Tibial nerve (tissue), 4 donors: Measurements from ENCODE around the gene NETO2. TPM values are rescaled to one million over a fixed set of nuclear protein-coding genes. Genes with fewer than 3 reads are reported as not detected.
"Not testable (repeated sequence)": the region's sequence is repeated elsewhere in the genome, so short reads cannot be mapped to it uniquely, and the experiment has no call there.

ENCODE experiments used
- DNase-seq, 2 donors: peaks; one replicate each; pipeline ENCODE4 v3.0.0-alpha.2; 2019; ENCODE audit warnings: low spot score in 2 of 2
- H3K27ac ChIP-seq, 4 donors: fragments of 200-600 bp; sonication (generic) in 3 of 4; one replicate each; pipeline ENCODE4 v1.5.1; 2017 to 2019; ENCODE audit warnings: mild to moderate bottlenecking in 1 of 4
- H3K27me3 ChIP-seq, 2 donors: fragments of 200-600 bp; sonication (generic) in 1 of 2; one replicate each; pipeline versions ENCODE4 v1.5.1 to v1.6.0; 2017 to 2019
- H3K36me3 ChIP-seq, 3 donors: fragments of 200-600 bp; sonication (generic); one replicate each; pipeline ENCODE4 v1.5.1; 2018 to 2019
- H3K4me1 ChIP-seq, 4 donors: fragments of 200-600 bp; sonication (generic) in 3 of 4; one replicate each; pipeline ENCODE4 v1.5.1; 2017 to 2019
- H3K4me3 ChIP-seq, 4 donors: fragments of 200-600 bp; sonication (generic) in 3 of 4; one replicate each; pipeline ENCODE4 v1.5.1; 2017 to 2019; ENCODE audit warnings: mild to moderate bottlenecking in 1 of 4, moderate library complexity in 1 of 4
- H3K9me3 ChIP-seq, 4 donors: fragments of 200-600 bp; sonication (generic) in 3 of 4; one replicate each; pipeline ENCODE4 v1.5.1; 2017 to 2019
- EP300 ChIP-seq, 2 donors: sonication (generic); formaldehyde crosslinking; IDR thresholded peaks; one replicate each; pipeline ENCODE4 v1.6.1; 2017; ENCODE audit warnings: antibody characterized with exemption in 2 of 2, mild to moderate bottlenecking in 1 of 2
- POLR2A ChIP-seq, 2 donors: fragments of 450-650 bp; IDR thresholded peaks; one replicate each; pipeline ENCODE4 v1.6.1; 2017; ENCODE audit warnings: antibody characterized with exemption in 2 of 2, mild to moderate bottlenecking in 2 of 2, moderate library complexity in 2 of 2
- WGBS, 2 donors: methylation state at CpG; one replicate each; pipeline ENCODE4 v1.1.5; 2018; 5-methylcytosine and 5-hydroxymethylcytosine counted together
- total RNA-seq, 4 donors: library from RNA; depleted of rRNA; stranded (reverse); fragments of >200 nt; gene quantifications; one replicate each; pipeline ENCODE4 v1.1.0, GENCODE V29; 2016
- TF ChIP-seq, protein P1 (sequence below), 5 experiments: fragments of 200-600 bp in 3 of 5; fragments of 450-650 bp in 2 of 5; sonication (generic) in 3 of 5; IDR thresholded peaks; one replicate each; pipeline ENCODE4 v1.5.1; 2016 to 2019; ENCODE audit warnings: antibody characterized with exemption in 5 of 5, mild to moderate bottlenecking in 3 of 5, moderate library complexity in 2 of 5

Gene NETO2
- total RNA-seq, 4 donors from 2014 or later = 0.63 to 3.3 (median 0.72) TPM

DNA sequence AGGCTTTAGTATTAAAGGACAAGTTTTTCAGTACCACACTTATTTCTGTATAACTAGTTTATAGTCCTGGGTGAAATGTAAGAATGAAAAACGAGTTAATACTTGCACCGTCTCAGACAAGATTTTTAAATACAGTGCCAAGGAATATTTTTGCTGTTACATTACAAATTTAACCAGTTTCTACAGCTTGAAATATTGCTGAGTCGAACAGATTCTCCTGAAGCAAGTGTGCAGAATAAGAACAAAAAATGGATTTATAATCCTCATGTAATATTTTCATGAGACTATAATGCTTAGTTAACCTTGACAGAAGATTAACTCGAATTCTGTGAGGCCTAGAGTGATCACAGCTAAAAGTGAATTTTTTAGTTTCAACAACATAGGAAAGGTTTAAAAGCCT lies 3.1 kb downstream of the NETO2 start:
- Histone ChIP-seq H3K27me3 (peaks cover 0 to 4% of the 10 kb centered on the region in 2 donors), H3K36me3 (no peaks in the 10 kb centered on the region), H3K9me3 (no peaks in the 10 kb centered on the region), H3K4me1 (peaks cover 0 to 30% (median 2%) of the 10 kb centered on the region in 4 donors), H3K27ac (no peak overlapping the region), H3K4me3 (no peak overlapping the region)
- 72% methylated on average over 4 of the region's 4 CpGs for WGBS, 2 donors
- DNase-seq = no peak
- TF ChIP-seq, protein P1, sequence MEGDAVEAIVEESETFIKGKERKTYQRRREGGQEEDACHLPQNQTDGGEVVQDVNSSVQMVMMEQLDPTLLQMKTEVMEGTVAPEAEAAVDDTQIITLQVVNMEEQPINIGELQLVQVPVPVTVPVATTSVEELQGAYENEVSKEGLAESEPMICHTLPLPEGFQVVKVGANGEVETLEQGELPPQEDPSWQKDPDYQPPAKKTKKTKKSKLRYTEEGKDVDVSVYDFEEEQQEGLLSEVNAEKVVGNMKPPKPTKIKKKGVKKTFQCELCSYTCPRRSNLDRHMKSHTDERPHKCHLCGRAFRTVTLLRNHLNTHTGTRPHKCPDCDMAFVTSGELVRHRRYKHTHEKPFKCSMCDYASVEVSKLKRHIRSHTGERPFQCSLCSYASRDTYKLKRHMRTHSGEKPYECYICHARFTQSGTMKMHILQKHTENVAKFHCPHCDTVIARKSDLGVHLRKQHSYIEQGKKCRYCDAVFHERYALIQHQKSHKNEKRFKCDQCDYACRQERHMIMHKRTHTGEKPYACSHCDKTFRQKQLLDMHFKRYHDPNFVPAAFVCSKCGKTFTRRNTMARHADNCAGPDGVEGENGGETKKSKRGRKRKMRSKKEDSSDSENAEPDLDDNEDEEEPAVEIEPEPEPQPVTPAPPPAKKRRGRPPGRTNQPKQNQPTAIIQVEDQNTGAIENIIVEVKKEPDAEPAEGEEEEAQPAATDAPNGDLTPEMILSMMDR (IDR thresholded peaks at IDR 0.05) = no peak

DNA sequence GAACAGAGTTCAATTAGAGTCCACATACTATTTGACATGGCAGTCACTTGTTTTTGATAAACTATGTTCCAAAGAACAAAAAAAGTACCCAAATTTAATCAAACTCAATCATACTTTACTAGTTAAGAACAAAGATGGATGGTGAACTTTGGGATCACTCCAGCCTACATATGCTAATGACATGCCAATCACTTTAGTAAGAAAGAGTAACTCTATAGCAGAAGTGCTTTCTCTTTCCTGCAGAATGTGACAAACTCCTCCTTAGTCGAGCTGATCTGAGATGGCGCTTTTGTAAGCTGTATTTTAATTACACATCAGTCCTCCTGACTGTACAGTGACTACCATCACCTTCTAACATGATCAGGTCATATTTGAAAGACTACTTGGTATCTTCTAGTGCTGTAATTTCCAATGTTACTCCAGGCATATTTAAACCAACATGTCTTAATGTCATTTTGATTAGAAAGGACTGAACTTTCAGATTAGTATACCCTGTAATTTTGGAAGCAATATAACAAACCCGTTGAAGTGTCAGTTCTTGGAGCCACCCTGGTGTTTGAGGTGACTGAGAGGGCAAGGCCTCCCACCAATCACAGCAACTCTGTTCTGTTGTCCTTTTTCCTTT lies 4.1 kb downstream of the NETO2 start:
- no peak for TF ChIP-seq POLR2A (IDR thresholded peaks at IDR 0.05)
- TF ChIP-seq EP300 (IDR thresholded peaks at IDR 0.05) = no peak
- TF ChIP-seq, protein P1 (IDR thresholded peaks at IDR 0.05) = no peak

DNA sequence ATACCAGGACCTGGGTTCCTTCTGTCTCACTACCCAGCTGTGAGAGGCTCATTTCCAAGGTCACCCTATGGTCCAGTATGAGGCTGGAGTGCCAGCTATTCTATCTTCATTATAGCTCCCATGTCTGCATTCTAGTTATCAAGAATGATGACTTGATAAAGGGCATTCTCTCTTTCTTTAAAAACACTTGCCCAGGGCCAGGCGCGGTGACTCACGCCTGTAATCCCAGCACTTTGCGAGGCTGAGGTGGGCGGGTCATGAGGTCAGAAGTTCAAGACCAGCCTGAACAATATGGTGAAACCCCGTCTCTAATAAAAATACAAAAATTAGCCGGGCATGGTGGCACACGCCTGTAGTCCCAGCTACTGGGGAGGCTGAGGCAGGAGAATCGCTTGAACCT lies 5.8 kb downstream of the NETO2 start:
- not testable (repeated sequence) for DNase-seq, H3K27ac ChIP-seq, H3K36me3 ChIP-seq, H3K27me3 ChIP-seq, H3K4me3 ChIP-seq, H3K9me3 ChIP-seq
- 84 to 86% methylated on average over 9 of the region's 9 CpGs for WGBS, 2 donors
- H3K4me1 ChIP-seq = peaks cover 0 to 16% (median 0%) of the 10 kb centered on the region in 4 donors

More for the DNA sequence above, 4.1 kb downstream of the NETO2 start:
- peaks cover 0 to 29% (median 2%) of the 10 kb centered on the region in 4 donors for H3K4me1 ChIP-seq
- no peaks in the 10 kb centered on the region for H3K9me3 ChIP-seq
- 62% methylated on average over 3 of the region's 3 CpGs for WGBS, 2 donors
- DNase-seq = no peak
- H3K36me3 ChIP-seq = no peaks in the 10 kb centered on the region
- no peak overlapping the region for H3K27ac ChIP-seq
- H3K27me3 ChIP-seq = peaks cover 0 to 4% of the 10 kb centered on the region in 2 donors
- no peak overlapping the region for H3K4me3 ChIP-seq

DNA sequence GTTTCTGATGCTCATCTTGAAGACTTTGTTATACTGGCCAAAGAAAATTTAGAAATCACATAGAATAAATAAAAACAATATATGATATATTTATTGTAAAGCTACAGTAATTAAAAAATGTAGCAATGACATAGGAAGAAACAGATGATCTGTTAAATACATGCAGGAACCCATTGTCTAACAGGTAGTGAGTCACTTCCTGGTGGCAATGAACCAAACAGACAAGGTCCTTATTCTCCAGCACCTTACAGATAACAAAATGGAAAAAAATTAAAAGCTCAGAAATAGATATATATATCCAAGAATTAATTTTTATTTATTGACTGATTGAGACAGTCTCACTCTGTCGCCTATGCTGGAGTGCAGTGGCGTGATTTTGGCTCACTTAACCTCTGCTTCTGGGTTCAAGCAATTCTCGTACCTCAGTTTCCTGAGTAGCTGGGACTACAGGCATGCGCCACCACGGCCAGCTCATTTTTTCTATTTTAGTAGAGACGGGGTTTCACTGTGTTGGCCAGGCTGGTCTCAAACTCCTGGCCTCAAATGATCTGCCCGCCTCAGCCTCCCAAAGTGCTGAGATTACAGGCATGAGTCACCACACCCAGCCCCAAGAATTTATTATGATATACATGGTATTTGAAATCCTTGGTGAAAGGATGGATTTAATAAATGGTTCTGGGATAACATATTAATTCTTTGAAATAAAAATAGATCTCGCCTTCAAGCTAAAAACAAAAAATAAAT lies 7.5 kb downstream of the NETO2 start:
- no peaks in the 10 kb centered on the region for H3K27me3 ChIP-seq
- DNase-seq = no peak
- H3K4me3 ChIP-seq = no peak overlapping the region
- H3K4me1 ChIP-seq = no peaks in the 10 kb centered on the region
- H3K9me3 ChIP-seq = no peaks in the 10 kb centered on the region
- TF ChIP-seq POLR2A (IDR thresholded peaks at IDR 0.05) = no peak
- TF ChIP-seq, protein P1 (IDR thresholded peaks at IDR 0.05) = no peak
- H3K36me3 ChIP-seq = no peaks in the 10 kb centered on the region
- H3K27ac ChIP-seq = no peak overlapping the region
- 83 to 86% methylated on average over 8 of the region's 8 CpGs for WGBS, 2 donors

DNA sequence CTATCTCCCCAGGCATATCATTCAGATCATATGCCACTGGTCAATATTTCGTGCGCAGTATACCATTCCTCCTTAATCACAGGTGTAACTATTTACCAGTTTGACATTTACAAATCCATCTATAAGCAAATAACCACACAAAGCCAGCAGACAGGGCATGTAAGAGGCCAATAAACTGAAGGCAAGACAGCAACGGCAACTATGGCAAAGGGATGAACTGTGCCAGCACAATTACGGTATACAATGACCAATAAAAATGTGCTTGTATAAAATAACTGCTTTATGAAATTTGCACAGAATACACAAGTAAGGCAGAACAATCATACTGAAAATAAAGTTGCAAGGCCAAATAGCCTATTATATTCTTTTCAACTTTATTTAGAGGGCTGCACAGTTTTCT lies 9.2 kb downstream of the NETO2 start:
- Histone ChIP-seq H3K9me3 (no peaks in the 10 kb centered on the region), H3K36me3 (no peaks in the 10 kb centered on the region), H3K27me3 (no peaks in the 10 kb centered on the region), H3K27ac (no peak overlapping the region), H3K4me1 (no peaks in the 10 kb centered on the region), H3K4me3 (no peak overlapping the region)
- TF ChIP-seq POLR2A (IDR thresholded peaks at IDR 0.05) (no peak), EP300 (IDR thresholded peaks at IDR 0.05) (no peak)
- TF ChIP-seq, protein P1 (IDR thresholded peaks at IDR 0.05) = no peak
- WGBS, 2 donors = 75 to 82% methylated on average over 4 of the region's 4 CpGs
- DNase-seq = no peak
